BLaER1 (cell line): ENCODE results near the gene KRT6A.

Experiments used
- H3K27ac ChIP-seq: shearing (Covaris generic); formaldehyde crosslinking; 2 replicates; pipeline ENCODE4 v1.8.1; 2022
- H3K27me3 ChIP-seq: shearing (Covaris generic); formaldehyde crosslinking; 2 replicates; pipeline ENCODE4 v1.8.1; 2022
- H3K36me3 ChIP-seq: shearing (Covaris generic); formaldehyde crosslinking; 2 replicates; pipeline ENCODE4 v1.8.1; 2022
- H3K4me1 ChIP-seq: shearing (Covaris generic); formaldehyde crosslinking; 2 replicates; pipeline ENCODE4 v1.8.1; 2022
- H3K4me2 ChIP-seq: shearing (Covaris generic); formaldehyde crosslinking; 2 replicates; pipeline ENCODE4 v1.8.1; 2022
- H3K4me3 ChIP-seq: shearing (Covaris generic); formaldehyde crosslinking; 2 replicates; pipeline ENCODE4 v1.8.1; 2022
- H3K9ac ChIP-seq: shearing (Covaris generic); formaldehyde crosslinking; 2 replicates; pipeline ENCODE4 v1.8.1; 2022
- H3K9me3 ChIP-seq: shearing (Covaris generic); formaldehyde crosslinking; 2 replicates; pipeline ENCODE4 v1.8.1; 2022
- H4K20me1 ChIP-seq: shearing (Covaris generic); formaldehyde crosslinking; 2 replicates; pipeline ENCODE4 v1.8.1; 2022
- Cebpa-rat ChIP-seq: shearing (Covaris generic); IDR thresholded peaks from 2 replicates; pipeline ENCODE4 v1.8.1; 2022

The KRT6A gene

DNA sequence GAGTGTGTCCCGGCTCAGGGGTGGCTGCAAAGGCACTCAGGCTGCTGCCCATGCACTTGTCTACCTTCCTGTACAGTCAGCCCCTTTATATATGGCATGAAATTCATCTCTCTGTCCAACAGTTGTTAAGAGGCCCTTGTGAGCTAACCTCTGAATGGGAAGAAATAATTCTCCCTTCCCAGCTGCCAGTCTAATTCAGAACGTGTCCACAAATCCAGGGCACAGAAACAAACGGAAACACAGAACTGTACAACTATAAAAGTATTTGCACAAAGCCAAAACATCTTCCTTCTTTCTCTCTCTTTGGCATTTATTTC lies 26.3 kb upstream of the KRT6A start:
- H3K36me3 ChIP-seq = no peaks in the 10 kb centered on the region
- no peak overlapping the region for H3K4me3 ChIP-seq

GRCh38 chr12:52518574-52519386 lies 25.7 kb upstream of the KRT6A start:
- TF ChIP-seq Cebpa-rat = no peak
- Histone ChIP-seq H3K27ac (no peak overlapping the region), H3K9me3 (no peaks in the 10 kb centered on the region), H3K4me2 (no peak overlapping the region), H3K9ac (no peak overlapping the region), H3K36me3 (no peaks in the 10 kb centered on the region), H3K4me3 (no peak overlapping the region), H3K4me1 (no peaks in the 10 kb centered on the region), H4K20me1 (no peaks in the 10 kb centered on the region), H3K27me3 (no peaks in the 10 kb centered on the region)

More for the DNA sequence above, 26.3 kb upstream of the KRT6A start:
- Histone ChIP-seq H3K4me1 (no peaks in the 10 kb centered on the region), H3K9ac (no peak overlapping the region), H3K27ac (no peak overlapping the region), H3K9me3 (no peaks in the 10 kb centered on the region), H4K20me1 (no peaks in the 10 kb centered on the region), H3K4me2 (no peak overlapping the region), H3K27me3 (no peaks in the 10 kb centered on the region)
- TF ChIP-seq Cebpa-rat = no peak

- no peak overlapping the region for H3K27ac ChIP-seq
- H3K4me3 ChIP-seq = no peak overlapping the region
- no peak overlapping the region for H3K9ac ChIP-seq
- H3K9me3 ChIP-seq = no peaks in the 10 kb centered on the region
- no peak for TF ChIP-seq Cebpa-rat
- H3K4me2 ChIP-seq = no peak overlapping the region
- no peaks in the 10 kb centered on the region for H4K20me1 ChIP-seq
- no peaks in the 10 kb centered on the region for H3K36me3 ChIP-seq
- no peaks in the 10 kb centered on the region for H3K4me1 ChIP-seq
- H3K27me3 ChIP-seq = no peaks in the 10 kb centered on the region
Measured at GRCh38 chr12:52517888-52518287, 24.8 kb upstream of the KRT6A start.

- no peak overlapping the region for H3K4me2 ChIP-seq
- H3K9me3 ChIP-seq = no peaks in the 10 kb centered on the region
- no peaks in the 10 kb centered on the region for H3K27me3 ChIP-seq
- H4K20me1 ChIP-seq = no peaks in the 10 kb centered on the region
- no peak overlapping the region for H3K27ac ChIP-seq
- no peak overlapping the region for H3K4me3 ChIP-seq
- H3K36me3 ChIP-seq = no peaks in the 10 kb centered on the region
- H3K4me1 ChIP-seq = no peaks in the 10 kb centered on the region
- H3K9ac ChIP-seq = no peak overlapping the region
- TF ChIP-seq Cebpa-rat = no peak
Measured at GRCh38 chr12:52517005-52517835, 24.2 kb upstream of the KRT6A start.

DNA sequence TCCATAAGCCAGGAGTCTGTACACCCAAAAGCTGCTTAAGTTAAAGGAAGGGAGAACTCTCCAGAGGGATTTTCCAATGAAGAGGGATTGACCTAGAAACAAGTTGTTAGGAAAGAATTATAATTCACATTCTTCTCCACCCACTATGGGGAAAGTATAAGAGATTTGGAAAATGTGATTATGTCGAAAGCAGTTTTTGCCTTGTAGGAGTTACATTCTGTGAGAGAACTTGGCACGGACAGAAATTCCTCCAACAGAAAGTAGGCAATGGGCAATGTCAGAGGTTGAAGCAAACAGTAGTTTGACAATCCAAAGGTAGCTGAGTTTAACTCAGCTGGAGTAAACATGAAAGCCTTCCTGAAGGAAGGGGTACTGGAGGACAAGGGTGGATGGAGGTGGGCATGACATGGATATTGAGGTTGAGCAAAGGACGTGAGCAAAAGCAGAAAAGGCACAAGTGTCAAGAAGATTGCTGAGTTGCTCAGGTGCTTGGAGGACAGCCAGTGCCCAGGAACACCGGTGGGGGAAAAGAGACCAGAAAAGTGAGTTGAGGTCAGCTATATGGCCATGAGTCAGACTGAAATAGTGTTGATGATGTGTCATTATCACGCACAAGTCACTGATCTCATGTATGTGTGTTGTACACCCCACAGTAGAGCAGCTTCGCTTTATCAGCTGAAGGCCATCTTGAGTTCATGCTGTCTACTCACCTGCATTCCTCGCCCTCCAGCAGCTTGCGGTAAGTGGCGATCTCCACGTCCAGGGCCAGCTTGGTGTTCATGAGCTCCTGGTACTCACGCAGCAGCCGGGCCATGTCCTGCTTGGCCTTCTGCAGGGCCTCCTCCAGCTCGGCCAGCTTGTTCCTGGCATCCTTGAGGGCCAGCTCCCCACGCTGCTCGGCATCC lies 23.1 kb upstream of the KRT6A start:
- no peak for TF ChIP-seq Cebpa-rat
- Histone ChIP-seq H3K27ac (no peak overlapping the region), H3K36me3 (no peaks in the 10 kb centered on the region), H4K20me1 (no peaks in the 10 kb centered on the region), H3K9ac (no peak overlapping the region), H3K4me3 (no peak overlapping the region), H3K9me3 (peaks cover 7% of the 10 kb centered on the region), H3K4me1 (no peaks in the 10 kb centered on the region), H3K27me3 (no peaks in the 10 kb centered on the region), H3K4me2 (no peak overlapping the region)

GRCh38 chr12:52515319-52515646 lies 22.2 kb upstream of the KRT6A start:
- Histone ChIP-seq H3K4me2 (no peak overlapping the region), H3K9ac (no peak overlapping the region), H3K4me3 (no peak overlapping the region), H3K27me3 (no peaks in the 10 kb centered on the region), H3K4me1 (no peaks in the 10 kb centered on the region), H3K9me3 (peaks cover 9% of the 10 kb centered on the region), H3K36me3 (no peaks in the 10 kb centered on the region), H4K20me1 (no peaks in the 10 kb centered on the region), H3K27ac (no peak overlapping the region)
- no peak for TF ChIP-seq Cebpa-rat

DNA sequence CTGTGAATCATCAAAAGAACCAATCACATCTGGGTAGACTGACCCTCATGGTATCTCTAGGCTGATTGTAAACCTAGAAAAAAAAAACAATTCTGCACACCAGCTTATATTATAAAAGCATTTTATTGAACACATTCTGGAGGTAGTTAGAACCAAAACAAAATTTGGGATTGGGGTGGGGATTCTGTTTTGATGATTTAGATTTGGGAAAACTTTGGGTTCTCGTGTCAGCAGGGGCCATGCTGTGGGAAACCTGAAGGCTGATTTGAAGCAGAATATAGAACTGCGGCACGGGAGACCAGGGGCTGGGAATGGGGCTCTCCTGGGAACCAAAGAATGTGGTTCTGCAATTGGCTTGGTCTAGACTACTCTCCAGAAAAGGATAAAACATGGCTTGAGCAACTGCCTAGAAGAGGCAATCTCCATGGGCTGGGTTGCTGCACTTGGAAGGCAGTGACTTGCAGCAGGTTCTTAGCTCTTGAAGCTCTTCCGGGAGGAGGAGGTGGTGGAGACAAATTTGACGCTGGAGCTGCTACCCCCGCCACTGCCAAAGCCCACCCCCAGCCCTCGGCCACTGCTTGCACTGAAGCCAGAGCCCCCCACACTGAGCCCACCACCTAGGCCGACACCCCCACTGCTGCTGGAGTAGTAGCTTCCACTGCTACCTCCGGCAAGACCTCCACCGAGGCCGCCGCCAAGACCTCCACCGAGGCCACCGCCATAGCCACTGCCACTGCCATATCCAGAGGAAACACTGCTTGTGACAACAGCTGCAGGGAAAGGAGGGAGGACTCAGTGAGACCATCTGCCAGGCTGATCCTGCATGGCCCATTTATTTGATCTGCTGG lies 21.6 kb upstream of the KRT6A start:
- peaks cover 9% of the 10 kb centered on the region for H3K9me3 ChIP-seq
- TF ChIP-seq Cebpa-rat = no peak
- H3K27me3 ChIP-seq = no peaks in the 10 kb centered on the region
- H3K4me2 ChIP-seq = no peak overlapping the region
- H3K9ac ChIP-seq = no peak overlapping the region
- no peak overlapping the region for H3K4me3 ChIP-seq
- no peak overlapping the region for H3K27ac ChIP-seq
- no peaks in the 10 kb centered on the region for H4K20me1 ChIP-seq
- no peaks in the 10 kb centered on the region for H3K36me3 ChIP-seq
- H3K4me1 ChIP-seq = no peaks in the 10 kb centered on the region

DNA sequence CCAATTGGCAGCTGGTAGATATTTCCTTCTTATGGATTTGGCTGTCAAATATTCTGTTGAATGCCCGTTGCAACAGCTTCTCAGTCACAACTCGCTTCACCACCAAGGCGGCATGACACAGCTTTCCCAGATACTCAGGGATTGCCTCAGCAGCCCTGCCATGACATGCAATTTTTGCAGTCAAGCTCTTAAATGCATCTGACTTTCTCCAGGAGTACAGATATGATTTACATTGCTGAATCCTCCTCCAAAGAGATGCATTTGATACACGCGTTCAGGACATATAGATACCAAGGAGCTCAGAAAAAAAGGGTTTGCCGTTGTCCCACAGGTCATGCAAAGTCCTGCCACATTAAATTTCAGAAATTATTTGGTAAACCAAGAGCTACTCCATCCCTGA lies 20.7 kb upstream of the KRT6A start:
- Histone ChIP-seq H3K4me3 (no peak overlapping the region), H3K27ac (no peak overlapping the region), H3K9ac (no peak overlapping the region), H3K9me3 (peaks cover 9% of the 10 kb centered on the region), H3K36me3 (no peaks in the 10 kb centered on the region), H3K4me1 (no peaks in the 10 kb centered on the region), H4K20me1 (no peaks in the 10 kb centered on the region), H3K4me2 (no peak overlapping the region), H3K27me3 (no peaks in the 10 kb centered on the region)
- no peak for TF ChIP-seq Cebpa-rat

DNA sequence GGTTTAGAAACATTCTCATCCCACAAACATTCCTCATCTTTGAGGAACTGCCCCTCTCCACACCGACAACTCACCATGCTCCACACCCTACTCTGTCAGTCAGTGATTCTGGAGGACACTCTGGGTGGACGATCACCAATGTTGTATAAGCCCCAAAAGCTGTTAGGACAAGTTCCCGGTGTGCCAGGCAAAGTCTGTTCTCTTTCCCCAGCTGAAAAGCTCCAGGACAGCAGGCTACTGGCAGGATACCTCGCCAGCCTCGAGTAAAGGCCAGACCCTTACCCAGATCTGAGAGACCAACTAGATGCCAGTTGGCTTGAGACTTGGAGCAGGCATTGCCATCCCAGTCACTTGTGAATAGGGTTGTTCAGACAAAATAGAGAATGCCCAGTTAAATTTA lies 15.2 kb upstream of the KRT6A start:
- Histone ChIP-seq H3K27me3 (no peaks in the 10 kb centered on the region), H3K27ac (no peak overlapping the region), H4K20me1 (no peaks in the 10 kb centered on the region), H3K9ac (no peak overlapping the region), H3K9me3 (peaks cover 9% of the 10 kb centered on the region), H3K4me2 (no peak overlapping the region), H3K4me3 (no peak overlapping the region), H3K4me1 (no peaks in the 10 kb centered on the region), H3K36me3 (no peaks in the 10 kb centered on the region)
- no peak for TF ChIP-seq Cebpa-rat
